GM10248 (cell line): ENCODE measurements around the gene TRAPPC8.
A peak's percentile ranks its signal among the peaks of the same experiment; 100 is the strongest.

Experiments used
- CTCF ChIA-PET: fragments of 300-600 bp; sonication (Branson Sonifier 250); formaldehyde crosslinking; extraction: SDS; loops from one replicate; lab custom pipeline; 2021; ENCODE audit warnings: antibody characterized with exemption; lab: Yijun Ruan, JAX
- POLR2A ChIA-PET: fragments of 350-650 bp; sonication (Branson Sonifier 250); formaldehyde crosslinking; extraction: SDS; loops from one replicate; lab custom pipeline; 2020; ENCODE audit warnings: antibody characterized with exemption; lab: Yijun Ruan, JAX
- DNase-seq: peaks from one replicate; pipeline ENCODE4 v3.0.0; 2012; ENCODE audit errors: extremely low spot score
- TF ChIP-seq, protein P1 (sequence below): IDR thresholded peaks from 2 replicates; pipeline ENCODE4 v1.5.1; 2012; ENCODE audit warnings: mild to moderate bottlenecking, low read depth; ENCODE audit errors: extremely low read depth, missing control alignments, control extremely low read depth

TRAPPC8 gene

DNA sequence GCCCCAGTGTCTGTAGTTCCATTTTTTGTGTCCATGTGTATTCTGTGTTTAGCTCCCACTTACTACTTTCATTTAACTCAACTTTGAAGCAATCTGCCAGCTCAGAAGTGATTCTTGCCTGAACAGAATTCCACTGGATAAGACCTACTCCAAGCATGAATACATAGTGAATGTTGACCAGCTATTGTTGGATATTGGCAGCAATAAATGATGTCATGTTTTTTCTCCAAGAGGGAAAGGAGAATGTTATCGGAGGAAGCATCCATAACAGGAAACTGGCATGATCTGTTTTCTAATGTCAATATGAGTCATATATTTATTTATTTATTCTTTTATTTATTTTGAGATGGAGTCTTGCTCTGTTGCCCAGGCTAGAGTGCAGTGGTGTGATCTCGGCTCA lies 36.8 kb upstream of the TRAPPC8 start:
- ChIA-PET POLR2A (no interaction called here), CTCF (no interaction called here)
- DNase-seq, result no peak
- TF ChIP-seq, protein P1, sequence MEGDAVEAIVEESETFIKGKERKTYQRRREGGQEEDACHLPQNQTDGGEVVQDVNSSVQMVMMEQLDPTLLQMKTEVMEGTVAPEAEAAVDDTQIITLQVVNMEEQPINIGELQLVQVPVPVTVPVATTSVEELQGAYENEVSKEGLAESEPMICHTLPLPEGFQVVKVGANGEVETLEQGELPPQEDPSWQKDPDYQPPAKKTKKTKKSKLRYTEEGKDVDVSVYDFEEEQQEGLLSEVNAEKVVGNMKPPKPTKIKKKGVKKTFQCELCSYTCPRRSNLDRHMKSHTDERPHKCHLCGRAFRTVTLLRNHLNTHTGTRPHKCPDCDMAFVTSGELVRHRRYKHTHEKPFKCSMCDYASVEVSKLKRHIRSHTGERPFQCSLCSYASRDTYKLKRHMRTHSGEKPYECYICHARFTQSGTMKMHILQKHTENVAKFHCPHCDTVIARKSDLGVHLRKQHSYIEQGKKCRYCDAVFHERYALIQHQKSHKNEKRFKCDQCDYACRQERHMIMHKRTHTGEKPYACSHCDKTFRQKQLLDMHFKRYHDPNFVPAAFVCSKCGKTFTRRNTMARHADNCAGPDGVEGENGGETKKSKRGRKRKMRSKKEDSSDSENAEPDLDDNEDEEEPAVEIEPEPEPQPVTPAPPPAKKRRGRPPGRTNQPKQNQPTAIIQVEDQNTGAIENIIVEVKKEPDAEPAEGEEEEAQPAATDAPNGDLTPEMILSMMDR, result no peak

DNA sequence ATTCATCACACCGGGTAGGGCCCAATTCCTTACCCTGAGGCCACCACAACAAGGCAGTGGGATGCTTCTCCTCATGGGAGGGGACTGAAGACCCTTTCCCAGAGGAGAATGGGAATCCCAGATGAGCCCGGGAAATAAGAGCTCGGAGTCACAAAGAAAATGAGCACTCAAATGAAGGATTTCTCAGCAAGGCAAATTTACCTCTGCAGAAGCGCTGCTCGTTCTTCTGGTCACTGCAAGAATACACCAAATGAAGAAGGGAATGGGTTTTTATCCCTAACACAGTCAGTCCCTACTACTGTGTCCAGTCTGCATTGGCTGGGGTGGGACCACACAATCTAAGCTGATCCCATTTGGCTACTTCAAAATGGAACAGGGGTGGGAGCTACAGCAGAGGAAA lies 35.7 kb upstream of the TRAPPC8 start:
- DNase-seq, result no peak
- ChIA-PET CTCF (no interaction called here), POLR2A (no interaction called here)
- TF ChIP-seq, protein P1, result no peak

DNA sequence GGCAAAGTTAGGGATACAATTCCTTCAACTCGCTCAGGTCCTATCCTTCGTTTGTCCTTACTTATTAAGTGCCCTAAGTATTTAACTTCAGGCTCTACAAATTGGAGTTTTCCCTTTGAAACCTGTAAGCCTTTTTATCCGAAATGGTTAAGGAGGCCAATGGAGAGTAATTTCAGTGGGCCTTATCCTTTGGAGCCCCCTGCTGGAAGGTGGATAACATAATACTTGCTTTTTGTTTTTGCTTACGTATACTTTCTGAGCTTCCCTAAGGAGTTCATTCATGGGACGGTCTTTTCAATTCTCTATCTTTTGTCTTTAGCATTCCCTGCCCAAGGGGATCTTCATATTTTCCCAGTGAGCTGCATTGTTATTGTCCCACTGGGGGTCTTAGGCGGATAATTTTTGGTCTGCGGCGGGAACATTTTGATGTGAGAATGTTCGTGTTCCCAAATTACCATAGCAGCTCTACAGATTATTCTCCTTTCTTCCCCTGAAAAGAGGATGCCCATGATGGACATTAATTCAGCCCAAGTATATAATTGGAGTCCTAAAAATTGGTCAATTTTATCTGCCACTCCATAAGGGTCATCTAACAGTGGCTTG lies 34.4 kb upstream of the TRAPPC8 start:
- peak; percentile 24 for DNase-seq
- POLR2A ChIA-PET, result no interaction called here
- CTCF ChIA-PET, result interaction anchor here (0.8 to 4.8 kb wide), 7 partner anchors 9 to 421 kb away, joined by 3 to 19 read pairs (median 3); no protein-coding TSS in a partner anchor
- TF ChIP-seq, protein P1, result peak; percentile 36

DNA sequence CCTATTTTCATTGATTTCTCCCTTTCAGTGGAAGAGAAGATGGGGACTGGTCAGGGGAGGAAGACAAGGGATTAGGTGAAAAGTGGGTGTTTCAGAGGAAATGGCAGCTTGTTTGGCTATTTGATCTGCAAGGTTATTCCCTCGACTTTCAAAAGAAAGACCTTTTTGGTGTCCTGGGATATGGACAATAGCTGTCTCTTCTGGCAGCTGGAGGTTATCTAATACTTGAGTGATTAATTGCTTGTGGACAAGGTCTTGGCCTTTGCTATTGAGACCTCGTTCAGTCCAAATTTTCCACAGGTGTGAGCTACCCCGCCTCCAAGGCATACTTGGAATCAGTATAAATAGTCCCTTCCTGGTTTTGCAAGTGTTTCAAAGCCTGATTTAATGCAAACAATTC lies 33.3 kb upstream of the TRAPPC8 start:
- DNase-seq, result no peak
- ChIA-PET POLR2A (no interaction called here), CTCF (interaction anchor here (0.8 to 4.8 kb wide), 7 partner anchors 8 to 420 kb away, joined by 3 to 19 read pairs (median 3); no protein-coding TSS in a partner anchor)
- TF ChIP-seq, protein P1, result no peak

DNA sequence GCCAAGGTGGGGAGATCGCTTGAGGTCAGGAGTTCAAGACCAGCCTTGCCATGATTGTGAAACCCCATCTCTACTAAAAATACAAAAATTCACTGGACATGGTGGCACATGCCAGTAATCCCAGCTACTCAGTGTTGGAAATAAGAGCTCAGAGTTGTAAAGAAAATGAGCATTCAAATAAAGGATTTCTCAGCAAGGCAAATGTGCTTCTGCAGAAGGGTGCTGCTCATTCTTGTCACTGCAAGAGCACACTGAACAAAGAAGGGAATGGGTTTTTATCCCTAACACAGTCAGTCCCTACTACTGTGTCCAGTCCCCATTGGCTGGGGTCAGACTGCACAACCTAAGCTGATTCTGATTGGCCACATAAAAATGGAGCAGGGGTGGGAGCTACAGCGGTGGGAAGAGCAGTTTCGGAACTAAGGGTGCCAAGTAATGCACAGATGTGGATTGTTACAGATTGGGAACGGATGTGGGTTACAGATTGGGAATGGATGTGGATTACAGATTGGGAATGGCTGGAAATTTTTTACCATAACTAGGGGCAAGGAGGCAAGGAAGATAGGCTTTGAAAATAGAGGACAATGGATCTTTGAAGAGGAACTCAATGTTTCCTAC lies 31.1 kb upstream of the TRAPPC8 start:
- POLR2A ChIA-PET, result interaction anchor here (0.6 kb wide), 1 partner anchor 66 kb away, joined by 8 read pairs; no protein-coding TSS in a partner anchor
- TF ChIP-seq, protein P1, result no peak
- DNase-seq, result no peak
- CTCF ChIA-PET, result interaction anchor here (4.8 kb wide), 1 partner anchor 12 kb away, joined by 19 read pairs; no protein-coding TSS in a partner anchor

DNA sequence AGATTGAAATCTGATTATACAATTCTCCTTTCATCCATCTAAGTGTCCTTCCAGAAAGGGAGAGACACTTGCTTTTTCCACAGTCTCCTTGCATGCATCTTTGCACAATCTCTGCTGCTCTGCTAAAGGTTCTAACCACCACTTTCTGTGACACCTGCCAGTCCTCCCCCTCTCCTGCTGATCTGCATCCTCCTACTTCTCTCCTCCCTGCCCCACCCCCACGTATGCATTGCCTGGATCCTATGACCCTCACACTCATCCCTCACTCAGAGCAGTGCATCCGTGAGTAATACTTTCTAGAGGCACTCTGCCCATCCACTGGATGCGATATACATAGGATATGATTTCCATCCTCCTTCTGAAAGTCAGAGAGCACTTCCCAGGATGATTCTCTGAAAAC lies 27.7 kb upstream of the TRAPPC8 start:
- ChIA-PET POLR2A (no interaction called here), CTCF (no interaction called here)
- no peak for DNase-seq
- TF ChIP-seq, protein P1, result no peak
